ENCODE measurements around the gene TRNP1.

The TRNP1 gene

DNA sequence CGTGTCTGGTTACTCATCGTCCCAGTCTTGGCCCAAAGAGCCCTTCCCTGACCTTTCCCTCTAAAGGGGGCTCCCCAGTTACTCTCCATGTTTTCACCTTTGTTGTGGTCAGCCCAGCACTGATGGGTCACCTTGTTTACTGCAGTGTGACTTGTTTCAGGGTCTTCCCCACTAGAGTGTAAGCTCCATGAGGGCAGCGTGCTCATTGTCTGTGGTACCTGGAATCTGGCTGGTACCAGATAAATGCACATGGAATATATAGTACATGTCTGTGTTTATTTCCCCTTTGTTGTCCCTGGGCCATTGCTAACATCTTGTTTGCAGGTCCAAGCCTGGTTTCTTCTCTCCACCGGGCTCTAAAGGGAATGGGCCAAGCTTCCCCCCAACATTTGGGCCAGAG, 41.9 kb downstream of the TRNP1 start:
- TF ChIP-seq, protein P1, sequence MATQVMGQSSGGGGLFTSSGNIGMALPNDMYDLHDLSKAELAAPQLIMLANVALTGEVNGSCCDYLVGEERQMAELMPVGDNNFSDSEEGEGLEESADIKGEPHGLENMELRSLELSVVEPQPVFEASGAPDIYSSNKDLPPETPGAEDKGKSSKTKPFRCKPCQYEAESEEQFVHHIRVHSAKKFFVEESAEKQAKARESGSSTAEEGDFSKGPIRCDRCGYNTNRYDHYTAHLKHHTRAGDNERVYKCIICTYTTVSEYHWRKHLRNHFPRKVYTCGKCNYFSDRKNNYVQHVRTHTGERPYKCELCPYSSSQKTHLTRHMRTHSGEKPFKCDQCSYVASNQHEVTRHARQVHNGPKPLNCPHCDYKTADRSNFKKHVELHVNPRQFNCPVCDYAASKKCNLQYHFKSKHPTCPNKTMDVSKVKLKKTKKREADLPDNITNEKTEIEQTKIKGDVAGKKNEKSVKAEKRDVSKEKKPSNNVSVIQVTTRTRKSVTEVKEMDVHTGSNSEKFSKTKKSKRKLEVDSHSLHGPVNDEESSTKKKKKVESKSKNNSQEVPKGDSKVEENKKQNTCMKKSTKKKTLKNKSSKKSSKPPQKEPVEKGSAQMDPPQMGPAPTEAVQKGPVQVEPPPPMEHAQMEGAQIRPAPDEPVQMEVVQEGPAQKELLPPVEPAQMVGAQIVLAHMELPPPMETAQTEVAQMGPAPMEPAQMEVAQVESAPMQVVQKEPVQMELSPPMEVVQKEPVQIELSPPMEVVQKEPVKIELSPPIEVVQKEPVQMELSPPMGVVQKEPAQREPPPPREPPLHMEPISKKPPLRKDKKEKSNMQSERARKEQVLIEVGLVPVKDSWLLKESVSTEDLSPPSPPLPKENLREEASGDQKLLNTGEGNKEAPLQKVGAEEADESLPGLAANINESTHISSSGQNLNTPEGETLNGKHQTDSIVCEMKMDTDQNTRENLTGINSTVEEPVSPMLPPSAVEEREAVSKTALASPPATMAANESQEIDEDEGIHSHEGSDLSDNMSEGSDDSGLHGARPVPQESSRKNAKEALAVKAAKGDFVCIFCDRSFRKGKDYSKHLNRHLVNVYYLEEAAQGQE (IDR thresholded peaks at IDR 0.05; ENCODE audit: low read depth), result no peak
- TF ChIP-seq CEBPB (IDR thresholded peaks at IDR 0.05) (no peak), TCF12 (IDR thresholded peaks at IDR 0.05; ENCODE audit: low read depth) (no peak), YY1 (IDR thresholded peaks at IDR 0.05; ENCODE audit: low read depth) (no peak), TEAD4 (IDR thresholded peaks at IDR 0.05) (no peak), NFIC (IDR thresholded peaks at IDR 0.05) (no peak), CREB1 (IDR thresholded peaks at IDR 0.05; ENCODE audit: low read depth) (no peak), TAF1 (IDR thresholded peaks at IDR 0.05; ENCODE audit: low read depth) (no peak), EGR1 (IDR thresholded peaks at IDR 0.05) (no peak), ZBTB7A (IDR thresholded peaks at IDR 0.05; ENCODE audit: low read depth) (no peak), RAD21 (IDR thresholded peaks at IDR 0.05; ENCODE audit: low read depth) (no peak), EP300 (IDR thresholded peaks at IDR 0.05; ENCODE audit: borderline replicate concordance) (no peak), FOXM1 (IDR thresholded peaks at IDR 0.05; ENCODE audit: borderline replicate concordance, low read depth) (no peak)
- TF ChIP-seq, protein P2, sequence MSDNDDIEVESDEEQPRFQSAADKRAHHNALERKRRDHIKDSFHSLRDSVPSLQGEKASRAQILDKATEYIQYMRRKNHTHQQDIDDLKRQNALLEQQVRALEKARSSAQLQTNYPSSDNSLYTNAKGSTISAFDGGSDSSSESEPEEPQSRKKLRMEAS (IDR thresholded peaks at IDR 0.05), result no peak
- TF ChIP-seq, protein P3, sequence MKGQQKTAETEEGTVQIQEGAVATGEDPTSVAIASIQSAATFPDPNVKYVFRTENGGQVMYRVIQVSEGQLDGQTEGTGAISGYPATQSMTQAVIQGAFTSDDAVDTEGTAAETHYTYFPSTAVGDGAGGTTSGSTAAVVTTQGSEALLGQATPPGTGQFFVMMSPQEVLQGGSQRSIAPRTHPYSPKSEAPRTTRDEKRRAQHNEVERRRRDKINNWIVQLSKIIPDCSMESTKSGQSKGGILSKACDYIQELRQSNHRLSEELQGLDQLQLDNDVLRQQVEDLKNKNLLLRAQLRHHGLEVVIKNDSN (IDR thresholded peaks at IDR 0.05), result no peak

DNA sequence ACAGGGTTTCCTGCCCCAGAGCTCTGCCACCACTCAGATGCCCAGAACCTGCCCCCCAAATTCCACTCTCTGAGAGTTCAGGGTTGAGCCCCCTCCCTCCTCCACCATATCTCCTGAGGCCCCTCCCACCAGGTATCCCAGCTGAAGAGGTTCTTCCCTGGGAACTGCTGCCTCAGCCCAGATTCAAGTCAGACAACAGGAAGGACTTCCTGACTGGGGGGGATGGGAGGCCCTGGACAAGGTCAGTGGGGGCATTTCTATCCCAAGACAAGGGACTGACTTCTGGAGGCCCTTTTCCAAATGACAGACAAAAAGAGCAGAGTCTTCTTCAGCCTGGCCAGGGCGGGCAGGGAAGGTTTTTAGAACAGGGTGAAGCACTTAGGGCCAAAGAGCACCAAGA, 43.2 kb downstream of the TRNP1 start:
- TF ChIP-seq, protein P1 (IDR thresholded peaks at IDR 0.05; ENCODE audit: low read depth), result no peak
- TF ChIP-seq EP300 (IDR thresholded peaks at IDR 0.05; ENCODE audit: borderline replicate concordance) (no peak), FOXM1 (IDR thresholded peaks at IDR 0.05; ENCODE audit: borderline replicate concordance, low read depth) (no peak), RAD21 (IDR thresholded peaks at IDR 0.05; ENCODE audit: low read depth) (no peak), CREB1 (IDR thresholded peaks at IDR 0.05; ENCODE audit: low read depth) (no peak), ZBTB7A (IDR thresholded peaks at IDR 0.05; ENCODE audit: low read depth) (no peak), TEAD4 (IDR thresholded peaks at IDR 0.05) (no peak), TAF1 (IDR thresholded peaks at IDR 0.05; ENCODE audit: low read depth) (no peak), EGR1 (IDR thresholded peaks at IDR 0.05) (no peak), TCF12 (IDR thresholded peaks at IDR 0.05; ENCODE audit: low read depth) (no peak), NFIC (IDR thresholded peaks at IDR 0.05) (no peak), YY1 (IDR thresholded peaks at IDR 0.05; ENCODE audit: low read depth) (no peak), CEBPB (IDR thresholded peaks at IDR 0.05) (no peak)
- TF ChIP-seq, protein P3 (IDR thresholded peaks at IDR 0.05), result no peak
- TF ChIP-seq, protein P2 (IDR thresholded peaks at IDR 0.05), result no peak

DNA sequence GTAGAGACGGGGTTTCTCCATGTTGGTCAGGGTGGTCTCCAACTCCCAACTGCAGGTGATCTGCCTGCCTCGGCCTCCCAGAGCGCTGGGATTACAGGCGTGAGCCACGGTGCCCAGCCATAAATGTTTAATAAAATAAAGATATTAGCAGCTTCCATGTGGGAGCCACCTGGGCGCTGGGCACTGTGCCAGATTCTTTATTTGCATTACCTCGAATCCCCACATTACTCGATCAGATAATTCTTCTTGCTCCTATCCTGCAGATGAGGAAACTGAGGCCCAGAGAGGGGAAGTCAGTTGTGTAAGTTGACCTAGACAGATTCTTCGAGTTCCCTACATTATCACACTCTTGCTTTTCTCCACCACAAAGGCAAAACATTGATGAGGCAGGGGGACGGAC, 44.0 kb downstream of the TRNP1 start:
- TF ChIP-seq, protein P3 (IDR thresholded peaks at IDR 0.05), result no peak

DNA sequence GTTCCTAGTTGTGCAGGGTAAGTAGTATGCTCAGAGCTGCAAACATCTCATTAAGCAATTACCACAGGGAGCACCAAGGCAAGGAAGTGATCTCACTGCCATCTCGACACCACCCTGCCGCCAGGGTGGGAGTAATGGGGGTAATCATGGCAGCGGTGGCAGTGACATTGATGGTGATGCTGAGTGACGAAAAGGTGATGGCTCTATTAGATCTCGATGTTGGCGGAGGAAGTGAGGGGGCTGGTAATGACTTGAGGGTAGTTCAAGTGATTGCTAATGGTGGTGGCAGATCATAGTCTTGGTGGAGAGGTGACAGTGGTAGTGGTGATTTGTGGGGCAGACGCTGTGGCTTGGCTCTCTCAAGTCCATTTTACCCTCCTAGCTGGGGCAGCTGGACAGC, 44.5 kb downstream of the TRNP1 start:
- TF ChIP-seq, protein P3 (IDR thresholded peaks at IDR 0.05), result no peak
- TF ChIP-seq CREB1 (IDR thresholded peaks at IDR 0.05; ENCODE audit: low read depth), result no peak
- no peak for TF ChIP-seq CEBPB (IDR thresholded peaks at IDR 0.05)
- TF ChIP-seq RAD21 (IDR thresholded peaks at IDR 0.05; ENCODE audit: low read depth), result no peak
- TF ChIP-seq, protein P1 (IDR thresholded peaks at IDR 0.05; ENCODE audit: low read depth), result no peak
- TF ChIP-seq EGR1 (IDR thresholded peaks at IDR 0.05), result no peak
- TF ChIP-seq TAF1 (IDR thresholded peaks at IDR 0.05; ENCODE audit: low read depth), result no peak
- no peak for TF ChIP-seq FOXM1 (IDR thresholded peaks at IDR 0.05; ENCODE audit: borderline replicate concordance, low read depth)
- TF ChIP-seq, protein P2 (IDR thresholded peaks at IDR 0.05), result no peak
- no peak for TF ChIP-seq TCF12 (IDR thresholded peaks at IDR 0.05; ENCODE audit: low read depth)
- no peak for TF ChIP-seq ZBTB7A (IDR thresholded peaks at IDR 0.05; ENCODE audit: low read depth)
- TF ChIP-seq NFIC (IDR thresholded peaks at IDR 0.05), result no peak
- no peak for TF ChIP-seq YY1 (IDR thresholded peaks at IDR 0.05; ENCODE audit: low read depth)
- TF ChIP-seq TEAD4 (IDR thresholded peaks at IDR 0.05), result no peak
- no peak for TF ChIP-seq EP300 (IDR thresholded peaks at IDR 0.05; ENCODE audit: borderline replicate concordance)

Measured in Ishikawa (cell line).